Bronchial epithelial cell (primary cell): ENCODE data around the gene CAPZB. TPM values are rescaled to one million over a fixed set of nuclear protein-coding genes. Genes with fewer than 3 reads are reported as not detected.

Experiments
- DNase-seq: peaks from one replicate; pipeline ENCODE4 v3.0.0-alpha.2; 2010; ENCODE audit warnings: low read depth
- FAIRE-seq: peaks from 2 replicates; lab custom pipeline; 2011; peaks lifted over from hg19 to GRCh38; lab: Jason Lieb, UNC
- H3K27me3 ChIP-seq: 2 replicates; pipeline ENCODE4 v1.5.1; 2011; ENCODE audit warnings: low read length; ENCODE audit not compliant: control insufficient read depth, insufficient read depth
- H3K36me3 ChIP-seq: 2 replicates; pipeline ENCODE4 v1.5.1; 2011; ENCODE audit warnings: low read length; ENCODE audit not compliant: control insufficient read depth, insufficient read depth
- H3K4me3 ChIP-seq: 2 replicates; pipeline ENCODE4 v1.5.1; 2011; ENCODE audit warnings: mild to moderate bottlenecking, low read depth, low read length, control low read depth
- total RNA-seq: library from RNA; depleted of rRNA; stranded (reverse); fragments of >200 nt; gene quantifications from 2 replicates; pipeline ENCODE4 v1.2.1, GENCODE V29; 2014
- TF ChIP-seq, protein P1 (sequence below): IDR thresholded peaks from 2 replicates; pipeline ENCODE4 v1.5.1; 2011; ENCODE audit warnings: mild to moderate bottlenecking, moderate library complexity, low read length, control low read depth, inconsistent platforms; ENCODE audit not compliant: insufficient read depth, severe bottlenecking

The CAPZB gene
- total RNA-seq, 1 donor from 2014 or later = 73.5 TPM

DNA sequence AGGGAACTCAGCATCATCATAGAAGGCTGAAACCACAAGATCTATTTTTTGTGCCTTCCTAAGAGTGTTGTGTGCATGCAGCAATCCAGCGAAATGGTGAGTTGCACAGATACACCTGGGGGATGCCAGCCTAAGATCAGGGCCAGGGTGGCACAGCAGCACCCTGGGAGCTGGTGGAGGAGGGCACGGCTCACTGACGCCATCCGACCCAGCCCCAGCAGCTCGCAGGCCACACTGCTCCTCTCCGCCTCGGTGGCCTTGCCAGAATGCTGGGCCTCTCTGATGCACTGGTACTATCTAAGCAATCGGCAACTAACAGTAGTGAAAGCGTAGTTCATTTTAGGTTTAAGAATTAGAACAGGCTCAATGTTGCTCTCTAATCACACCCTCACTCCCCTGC lies 37.8 kb downstream of the CAPZB start:
- DNase-seq (no peak), FAIRE-seq (no peak)
- Histone ChIP-seq H3K4me3 (no peak overlapping the region), H3K27me3 (no peaks in the 10 kb centered on the region), H3K36me3 (peaks cover 7% of the 10 kb centered on the region)
- TF ChIP-seq, protein P1, sequence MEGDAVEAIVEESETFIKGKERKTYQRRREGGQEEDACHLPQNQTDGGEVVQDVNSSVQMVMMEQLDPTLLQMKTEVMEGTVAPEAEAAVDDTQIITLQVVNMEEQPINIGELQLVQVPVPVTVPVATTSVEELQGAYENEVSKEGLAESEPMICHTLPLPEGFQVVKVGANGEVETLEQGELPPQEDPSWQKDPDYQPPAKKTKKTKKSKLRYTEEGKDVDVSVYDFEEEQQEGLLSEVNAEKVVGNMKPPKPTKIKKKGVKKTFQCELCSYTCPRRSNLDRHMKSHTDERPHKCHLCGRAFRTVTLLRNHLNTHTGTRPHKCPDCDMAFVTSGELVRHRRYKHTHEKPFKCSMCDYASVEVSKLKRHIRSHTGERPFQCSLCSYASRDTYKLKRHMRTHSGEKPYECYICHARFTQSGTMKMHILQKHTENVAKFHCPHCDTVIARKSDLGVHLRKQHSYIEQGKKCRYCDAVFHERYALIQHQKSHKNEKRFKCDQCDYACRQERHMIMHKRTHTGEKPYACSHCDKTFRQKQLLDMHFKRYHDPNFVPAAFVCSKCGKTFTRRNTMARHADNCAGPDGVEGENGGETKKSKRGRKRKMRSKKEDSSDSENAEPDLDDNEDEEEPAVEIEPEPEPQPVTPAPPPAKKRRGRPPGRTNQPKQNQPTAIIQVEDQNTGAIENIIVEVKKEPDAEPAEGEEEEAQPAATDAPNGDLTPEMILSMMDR = no peak

DNA sequence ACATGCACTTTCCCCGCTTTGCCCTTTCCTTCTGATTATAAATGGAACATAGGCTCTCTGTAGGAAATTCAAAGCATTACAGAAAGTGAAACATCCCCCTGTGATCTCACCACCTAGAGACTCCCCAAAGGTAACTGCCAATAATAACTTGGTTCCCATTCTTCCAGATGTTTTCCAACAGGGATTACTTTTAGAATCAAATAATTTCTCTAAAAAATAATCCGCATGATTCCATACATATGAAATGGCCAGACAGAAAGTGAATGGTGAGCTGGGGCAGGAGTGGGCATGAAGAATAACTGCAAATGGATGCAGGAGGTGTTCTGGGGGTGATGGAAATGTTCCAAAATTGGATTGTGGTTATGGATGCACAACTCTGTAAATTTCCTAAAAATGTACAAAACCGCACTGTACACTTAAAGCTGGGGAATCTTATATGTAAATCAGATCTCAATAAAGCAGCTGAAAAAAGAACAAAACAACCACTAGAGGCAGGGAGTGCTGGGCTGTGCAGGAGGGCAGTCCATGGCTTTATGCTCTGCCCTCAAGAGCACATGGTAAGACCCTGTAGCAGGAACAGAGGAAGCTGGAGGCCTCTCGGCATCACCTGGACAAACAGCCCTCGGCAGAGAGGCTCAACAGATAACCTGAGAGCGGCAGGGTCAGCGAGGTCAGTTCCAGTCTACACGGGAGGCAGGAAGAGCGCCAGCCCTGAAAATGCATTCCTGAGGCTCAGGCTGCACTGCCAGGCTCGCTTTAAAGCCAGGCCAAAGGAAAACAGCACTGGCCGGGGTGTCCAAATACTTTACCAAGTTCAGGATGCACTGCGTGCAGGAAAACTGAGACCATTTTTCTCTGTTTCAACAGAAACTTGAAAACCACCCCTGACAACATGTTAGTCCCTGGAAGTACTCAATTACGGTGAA lies 39.7 kb downstream of the CAPZB start:
- H3K27me3 ChIP-seq = no peaks in the 10 kb centered on the region
- H3K4me3 ChIP-seq = no peak overlapping the region
- TF ChIP-seq, protein P1 = peak; percentile 33
- DNase-seq (no peak), FAIRE-seq (no peak)
- H3K36me3 ChIP-seq = peaks cover 8% of the 10 kb centered on the region

DNA sequence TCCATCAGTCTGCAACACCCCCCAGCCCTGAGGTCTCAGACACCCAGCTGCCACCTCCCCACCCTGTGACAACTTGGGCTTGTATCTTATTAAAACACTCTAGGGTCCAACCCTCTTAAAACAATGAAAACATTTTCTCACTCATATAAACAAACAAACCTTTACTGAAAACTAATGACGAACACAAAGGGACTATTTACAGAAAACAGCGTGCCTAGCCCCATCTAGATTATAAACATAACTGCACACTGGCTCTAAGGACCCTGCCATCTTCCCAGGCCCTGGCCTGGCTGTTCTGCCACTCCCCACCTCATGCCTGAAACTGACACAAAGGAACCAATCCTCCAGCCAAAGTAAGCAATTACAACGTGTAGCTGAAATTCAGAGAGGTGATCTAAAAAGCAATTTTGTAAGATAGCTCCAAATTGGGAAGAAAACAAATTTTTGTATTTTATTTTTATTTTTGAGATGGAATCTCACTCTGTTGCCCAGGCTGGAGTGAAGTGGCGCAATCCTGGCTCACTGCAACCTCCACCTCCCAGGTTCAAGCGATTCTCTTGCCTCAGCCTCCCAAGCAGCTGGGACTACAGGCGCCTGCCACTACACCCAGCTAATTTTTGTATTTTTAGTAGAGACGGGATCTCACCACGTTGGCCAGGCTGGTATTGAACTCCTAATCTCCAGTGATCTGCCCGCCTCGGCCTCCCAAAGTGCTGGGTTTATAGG lies 40.9 kb downstream of the CAPZB start:
- TF ChIP-seq, protein P1 = no peak
- FAIRE-seq (no peak), DNase-seq (no peak)

DNA sequence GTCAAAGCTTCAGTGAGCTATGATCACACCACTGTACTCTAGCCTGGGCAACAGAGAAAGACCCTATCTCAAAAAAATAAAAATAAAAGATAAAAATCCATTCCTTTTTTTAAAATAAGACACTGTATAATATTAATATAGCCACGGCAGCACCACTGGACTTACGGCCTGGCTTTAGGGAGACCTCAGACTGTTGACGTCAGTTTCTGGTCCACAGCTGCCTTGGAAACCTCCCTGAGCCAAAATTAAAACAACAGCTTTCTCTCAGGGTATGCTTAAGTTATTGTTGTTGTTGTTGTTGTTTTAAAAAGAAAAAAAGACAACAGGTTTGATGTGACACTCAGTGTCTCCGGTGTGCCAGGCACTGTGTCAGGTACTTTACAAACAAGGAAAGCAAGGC lies 42.0 kb downstream of the CAPZB start:
- peaks cover 6% of the 10 kb centered on the region for H3K36me3 ChIP-seq
- H3K27me3 ChIP-seq = no peaks in the 10 kb centered on the region
- TF ChIP-seq, protein P1 = no peak
- H3K4me3 ChIP-seq = no peak overlapping the region
- DNase-seq (no peak), FAIRE-seq (no peak)

More for the DNA sequence above, 40.9 kb downstream of the CAPZB start:
- H3K27me3 ChIP-seq = no peaks in the 10 kb centered on the region
- no peak overlapping the region for H3K4me3 ChIP-seq
- H3K36me3 ChIP-seq = peaks cover 8% of the 10 kb centered on the region

DNA sequence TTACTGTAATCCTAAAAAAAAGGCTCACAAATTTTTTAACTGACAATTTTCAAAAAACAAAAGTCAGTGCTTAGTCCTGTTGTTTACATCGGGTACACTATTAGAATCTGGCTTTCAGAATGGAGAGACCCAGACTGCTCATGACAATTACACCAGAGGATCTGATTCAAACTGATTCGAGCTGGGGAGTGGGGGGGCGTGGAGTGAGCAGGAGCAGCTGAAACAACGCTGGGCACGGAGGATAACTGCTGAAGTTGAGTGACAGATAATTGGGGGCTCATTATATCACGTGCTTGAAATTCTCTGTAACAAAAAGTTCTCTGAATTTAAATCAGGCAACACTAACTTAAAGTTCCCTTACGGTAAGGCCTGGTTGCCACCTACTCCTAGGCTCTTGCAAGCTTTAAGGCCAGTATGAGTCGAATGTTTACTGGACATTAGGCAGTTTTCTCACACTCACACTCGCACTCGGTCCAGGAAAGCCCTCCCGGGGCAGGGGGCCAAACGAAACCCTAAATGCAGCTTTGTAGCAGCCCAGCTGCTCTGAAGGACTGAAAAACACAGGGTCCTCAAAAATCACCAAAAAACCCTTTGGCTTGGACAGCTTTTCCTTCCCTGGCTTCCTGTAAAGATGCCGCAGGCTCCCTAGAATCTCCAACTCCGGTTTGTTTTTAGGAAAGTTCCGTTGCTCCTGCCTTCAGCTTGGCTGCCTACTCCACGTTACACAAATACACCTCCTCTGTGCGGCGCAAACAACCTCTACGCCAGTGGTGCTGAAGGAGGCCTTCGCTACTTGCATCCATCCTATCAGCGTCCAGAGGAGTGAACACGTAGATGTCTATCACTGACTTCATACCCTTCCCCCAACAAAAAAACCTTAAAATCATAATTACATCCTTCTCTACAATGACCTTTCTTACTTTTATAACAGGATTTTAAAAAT lies 42.9 kb downstream of the CAPZB start:
- Histone ChIP-seq H3K4me3 (no peak overlapping the region), H3K36me3 (peaks cover 5% of the 10 kb centered on the region), H3K27me3 (no peaks in the 10 kb centered on the region)
- TF ChIP-seq, protein P1 = no peak
- no peak for DNase-seq
- FAIRE-seq = no peak
